Measurements from ENCODE around the gene MRO. TPM values are rescaled to one million over a fixed set of nuclear protein-coding genes. Genes with fewer than 3 reads are reported as not detected.

Gene MRO
- total RNA-seq, 1 experiment from 2014 or later: 0.84 TPM

GRCh38 chr18:50748243-50749229 lies 71.3 kb downstream of the MRO start:
- H3K79me2 ChIP-seq (ENCODE audit: insufficient read depth, low read length): no peaks in the 10 kb centered on the region
- DNase-seq (ENCODE audit: low read depth, low spot score) (no peak), ATAC-seq (peak; percentile 81)
- H3K4me2 ChIP-seq (ENCODE audit: low read length): peak overlapping the region; percentile 13; the same call in 1 of the 2 replicates
- CTCF ChIA-PET: no interaction called here
- H3K27ac ChIP-seq (ENCODE audit: low read depth, low read length): no peak overlapping the region
- peaks cover 9 to 16% of the 10 kb centered on the region in 2 experiments; a peak in 3 of 4 replicates for H3K4me1 ChIP-seq (ENCODE audit: control insufficient read depth in 1 of 2, insufficient read depth in 2 of 2, low read length in 2 of 2)
- POLR2A ChIA-PET: no interaction called here
- H3K9me3 ChIP-seq (ENCODE audit: control insufficient read depth in 1 of 2, insufficient read depth in 1 of 2, low read depth in 1 of 2, low read length in 2 of 2): no peaks in the 10 kb centered on the region
- no peak overlapping the region for H2AFZ ChIP-seq (ENCODE audit: low read depth, low read length, poor library complexity, severe bottlenecking)
- H3K9ac ChIP-seq (ENCODE audit: low read length): no peak overlapping the region
- H3K4me3 ChIP-seq (replicated peaks in 1 of 2; ENCODE audit: low read depth in 1 of 2, low read length in 2 of 2): no peak overlapping the region
- RAD21 ChIA-PET (ENCODE audit: low non-redundant PET in 1 of 2, low total read pairs in 2 of 2, uncharacterized antibody in 2 of 2, unreplicated experiment in 2 of 2): no interaction called here
- H4K20me1 ChIP-seq (ENCODE audit: insufficient read depth): no peaks in the 10 kb centered on the region
- no peaks in the 10 kb centered on the region for H3K9me2 ChIP-seq (ENCODE audit: insufficient read depth)
- no TSS peak for BruUV-seq (replicated peaks)
- peaks cover 7% of the 10 kb centered on the region; the same call in 1 of the 2 replicates for H3K27me3 ChIP-seq (ENCODE audit: insufficient read depth, low read length)
- H3K36me3 ChIP-seq (ENCODE audit: control insufficient read depth in 1 of 2, insufficient read depth in 2 of 2, low read length in 2 of 2): no peaks in the 10 kb centered on the region
- TF ChIP-seq CEBPB (IDR thresholded peaks at IDR 0.05; ENCODE audit: low read depth) (no peak), TCF7L2 (IDR thresholded peaks at IDR 0.05; ENCODE audit: borderline replicate concordance, extremely low read depth, insufficient read depth, insufficient read length) (peak; percentile 65)
- intact Hi-C loops (cut with micrococcal nuclease): no loop called here

- Histone ChIP-seq H3K9me2 (ENCODE audit: insufficient read depth) (no peaks in the 10 kb centered on the region), H3K27ac (ENCODE audit: low read depth, low read length) (no peak overlapping the region), H3K4me3 (replicated peaks in 1 of 2; ENCODE audit: low read depth in 1 of 2, low read length in 2 of 2) (no peak overlapping the region), H3K9ac (ENCODE audit: low read length) (no peak overlapping the region), H3K4me2 (ENCODE audit: low read length) (0 out of 2 replicates have a peak overlapping the region, but pooled peaks have one; percentile 12), H3K4me1 (ENCODE audit: control insufficient read depth in 1 of 2, insufficient read depth in 2 of 2, low read length in 2 of 2) (peaks cover 9 to 16% of the 10 kb centered on the region in 2 experiments; a peak in 3 of 4 replicates), H3K9me3 (ENCODE audit: control insufficient read depth in 1 of 2, insufficient read depth in 1 of 2, low read depth in 1 of 2, low read length in 2 of 2) (no peaks in the 10 kb centered on the region), H3K27me3 (ENCODE audit: insufficient read depth, low read length) (peaks cover 7% of the 10 kb centered on the region; the same call in 1 of the 2 replicates), H2AFZ (ENCODE audit: low read depth, low read length, poor library complexity, severe bottlenecking) (no peak overlapping the region), H3K79me2 (ENCODE audit: insufficient read depth, low read length) (no peaks in the 10 kb centered on the region), H3K36me3 (ENCODE audit: control insufficient read depth in 1 of 2, insufficient read depth in 2 of 2, low read length in 2 of 2) (no peaks in the 10 kb centered on the region), H4K20me1 (ENCODE audit: insufficient read depth) (no peaks in the 10 kb centered on the region)
- BruUV-seq (replicated peaks): no TSS peak
- DNase-seq (ENCODE audit: low read depth, low spot score) (no peak), ATAC-seq (peak; percentile 46; the same call in 1 of the 2 replicates)
- ChIA-PET RAD21 (ENCODE audit: low non-redundant PET in 1 of 2, low total read pairs in 2 of 2, uncharacterized antibody in 2 of 2, unreplicated experiment in 2 of 2) (no interaction called here), POLR2A (no interaction called here), CTCF (no interaction called here)
- TF ChIP-seq SP1 (IDR thresholded peaks at IDR 0.05; ENCODE audit: low read depth) (no peak), EZH2 (IDR thresholded peaks at IDR 0.05) (no peak), CBX3 (IDR thresholded peaks at IDR 0.05; ENCODE audit: low read depth) (no peak), MAX (IDR thresholded peaks at IDR 0.05) (no peak), EZH2phosphoT487 (IDR thresholded peaks at IDR 0.05; ENCODE audit: borderline replicate concordance) (no peak), ZBTB33 (IDR thresholded peaks at IDR 0.05; ENCODE audit: extremely low read depth, insufficient replicate concordance, low read length) (no peak), SRF (IDR thresholded peaks at IDR 0.05; ENCODE audit: low read depth) (no peak), SIN3A (IDR thresholded peaks at IDR 0.05; ENCODE audit: low read depth) (no peak), JUND (IDR thresholded peaks at IDR 0.05) (no peak), ELF1 (IDR thresholded peaks at IDR 0.05; ENCODE audit: borderline replicate concordance, low read depth) (no peak), YY1 (IDR thresholded peaks at IDR 0.05; ENCODE audit: extremely low read depth, insufficient replicate concordance, low read depth, low read length) (no peak), POLR2A (IDR thresholded peaks at IDR 0.05; ENCODE audit: borderline replicate concordance, extremely low read depth, insufficient read depth, insufficient read length) (no peak), FOSL1 (IDR thresholded peaks at IDR 0.05; ENCODE audit: low read depth) (no peak), POLR2AphosphoS5 (IDR thresholded peaks at IDR 0.05; ENCODE audit: low read depth, low read length) (no peak)
- intact Hi-C loops (cut with micrococcal nuclease): no loop called here
Measured at GRCh38 chr18:50747849-50748242, 72.0 kb downstream of the MRO start.

All from HCT116 (cell line).